Ascending aorta (tissue), 2 donors: ENCODE results near the gene INPP4A. TPM values are rescaled to one million over a fixed set of nuclear protein-coding genes. Genes with fewer than 3 reads are reported as not detected.

Experiments used
- DNase-seq, 2 donors: peaks; one replicate each; pipeline ENCODE4 v3.0.0-alpha.2; 2019; ENCODE audit warnings: low spot score in 2 of 2
- H3K27ac ChIP-seq, 2 donors: fragments of 200-600 bp; sonication (generic); one replicate each; pipeline ENCODE4 v1.5.1; 2016 to 2017; ENCODE audit warnings: mild to moderate bottlenecking in 1 of 2
- H3K27me3 ChIP-seq: fragments of 200-600 bp; sonication (generic); one replicate; pipeline ENCODE4 v1.5.1; 2017
- H3K36me3 ChIP-seq, 2 donors: fragments of 200-600 bp; sonication (generic); one replicate each; pipeline ENCODE4 v1.5.1; 2016
- H3K4me1 ChIP-seq, 2 donors: fragments of 200-600 bp; sonication (generic); one replicate each; pipeline ENCODE4 v1.5.1; 2016 to 2017; ENCODE audit warnings: mild to moderate bottlenecking in 1 of 2
- H3K4me3 ChIP-seq, 2 donors: fragments of 200-600 bp; sonication (generic); one replicate each; pipeline ENCODE4 v1.5.1; 2016 to 2017; ENCODE audit warnings: mild to moderate bottlenecking in 1 of 2
- H3K9me3 ChIP-seq, 2 donors: fragments of 200-600 bp; sonication (generic); one replicate each; pipeline ENCODE4 v1.5.1; 2016
- intact Hi-C: fragments of 100-400 bp; cut with DNase I; formaldehyde crosslinking; loops from one replicate; pipeline ENCODE4 v1.15.1; 2023
- total RNA-seq: library from RNA; depleted of rRNA; stranded (reverse); fragments of >200 nt; gene quantifications from one replicate; pipeline ENCODE4 v1.1.0, GENCODE V29; 2016
- TF ChIP-seq, protein P1 (sequence below), 3 experiments: fragments of 200-600 bp in 2 of 3; fragments of 450-650 bp in 1 of 3; sonication (generic) in 2 of 3; IDR thresholded peaks; one replicate each; pipeline ENCODE4 v1.5.1; 2016 to 2019; ENCODE audit warnings: antibody characterized with exemption in 3 of 3, mild to moderate bottlenecking in 1 of 3, moderate library complexity in 1 of 3

INPP4A gene
- total RNA-seq, 1 donor from 2014 or later: 52.8 TPM

DNA sequence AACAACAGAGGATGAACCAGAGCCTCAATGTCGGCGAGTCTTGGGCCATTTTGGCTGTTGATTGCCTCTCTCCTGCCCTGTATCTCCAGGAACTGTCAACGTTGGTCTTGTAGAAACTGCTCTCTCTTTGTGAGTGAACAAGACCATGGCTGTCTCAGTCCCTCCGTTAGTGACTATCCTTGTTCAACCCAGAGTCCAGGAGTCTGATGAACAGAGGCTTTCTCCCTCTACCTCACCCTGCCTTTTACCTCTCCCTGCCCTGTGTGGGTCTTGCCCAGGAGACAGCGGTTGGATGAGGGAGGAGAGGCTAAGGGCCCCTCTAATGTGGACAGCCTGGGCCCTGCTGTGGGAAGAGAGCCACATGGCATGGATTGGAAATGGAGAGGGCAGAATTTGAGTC, 32.8 kb downstream of the INPP4A start:
- intact Hi-C loops: no loop called here
- no peak for DNase-seq
- TF ChIP-seq, protein P1, sequence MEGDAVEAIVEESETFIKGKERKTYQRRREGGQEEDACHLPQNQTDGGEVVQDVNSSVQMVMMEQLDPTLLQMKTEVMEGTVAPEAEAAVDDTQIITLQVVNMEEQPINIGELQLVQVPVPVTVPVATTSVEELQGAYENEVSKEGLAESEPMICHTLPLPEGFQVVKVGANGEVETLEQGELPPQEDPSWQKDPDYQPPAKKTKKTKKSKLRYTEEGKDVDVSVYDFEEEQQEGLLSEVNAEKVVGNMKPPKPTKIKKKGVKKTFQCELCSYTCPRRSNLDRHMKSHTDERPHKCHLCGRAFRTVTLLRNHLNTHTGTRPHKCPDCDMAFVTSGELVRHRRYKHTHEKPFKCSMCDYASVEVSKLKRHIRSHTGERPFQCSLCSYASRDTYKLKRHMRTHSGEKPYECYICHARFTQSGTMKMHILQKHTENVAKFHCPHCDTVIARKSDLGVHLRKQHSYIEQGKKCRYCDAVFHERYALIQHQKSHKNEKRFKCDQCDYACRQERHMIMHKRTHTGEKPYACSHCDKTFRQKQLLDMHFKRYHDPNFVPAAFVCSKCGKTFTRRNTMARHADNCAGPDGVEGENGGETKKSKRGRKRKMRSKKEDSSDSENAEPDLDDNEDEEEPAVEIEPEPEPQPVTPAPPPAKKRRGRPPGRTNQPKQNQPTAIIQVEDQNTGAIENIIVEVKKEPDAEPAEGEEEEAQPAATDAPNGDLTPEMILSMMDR (IDR thresholded peaks at IDR 0.05): no peak
- Histone ChIP-seq H3K4me1 (peaks cover 0 to 16% of the 10 kb centered on the region in 2 donors), H3K27me3 (no peaks in the 10 kb centered on the region), H3K36me3 (no peaks in the 10 kb centered on the region), H3K4me3 (no peak overlapping the region), H3K27ac (no peak overlapping the region), H3K9me3 (no peaks in the 10 kb centered on the region)

DNA sequence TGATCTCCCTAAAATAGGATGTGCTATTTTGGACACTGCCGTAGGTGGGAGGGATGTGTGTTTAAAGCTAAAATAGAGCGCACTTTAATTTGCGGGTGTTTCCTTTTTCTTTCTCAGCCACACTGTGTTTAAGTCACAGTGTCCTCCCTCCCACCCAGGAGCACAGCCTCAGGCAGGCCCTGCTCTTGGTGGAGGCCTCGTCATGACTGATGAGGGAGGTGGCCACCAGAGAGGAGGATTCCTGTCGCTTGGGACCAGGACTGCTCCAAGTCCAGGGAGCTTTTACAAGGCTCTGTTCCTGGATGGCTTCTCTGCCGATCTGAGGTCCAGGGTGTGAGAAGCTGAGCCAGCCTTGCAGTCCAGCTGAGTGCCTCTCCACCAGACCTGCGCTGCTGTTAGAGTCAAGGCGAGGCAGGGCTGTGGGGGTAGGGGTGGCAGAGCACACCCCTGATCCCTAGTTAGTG, 33.5 kb downstream of the INPP4A start:
- intact Hi-C loops: no loop called here
- Histone ChIP-seq H3K4me1 (peaks cover 0 to 16% of the 10 kb centered on the region in 2 donors), H3K36me3 (no peaks in the 10 kb centered on the region), H3K27ac (no peak overlapping the region), H3K27me3 (no peaks in the 10 kb centered on the region), H3K9me3 (no peaks in the 10 kb centered on the region), H3K4me3 (no peak overlapping the region)
- TF ChIP-seq, protein P1 (IDR thresholded peaks at IDR 0.05): no peak
- DNase-seq: no peak

DNA sequence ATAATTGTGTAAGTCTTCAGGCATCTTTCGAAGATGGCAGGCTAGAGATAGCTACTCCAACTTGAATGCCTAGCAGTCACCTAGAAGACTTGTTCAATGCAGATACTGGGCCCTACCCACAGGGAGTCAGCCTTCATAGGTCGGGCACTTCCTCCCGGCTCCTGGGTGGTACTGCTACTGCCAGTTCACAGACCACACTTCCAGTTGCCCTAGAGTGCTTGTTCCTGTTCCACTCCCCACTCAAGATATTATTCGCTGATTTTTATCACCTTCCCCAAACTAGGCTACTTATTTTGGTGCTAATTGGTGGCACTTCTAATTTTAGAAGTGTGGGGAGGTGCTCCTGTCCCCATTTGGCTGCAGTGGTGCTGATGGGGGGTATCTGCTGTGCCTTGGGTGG, 34.2 kb downstream of the INPP4A start:
- Histone ChIP-seq H3K27me3 (no peaks in the 10 kb centered on the region), H3K36me3 (no peaks in the 10 kb centered on the region), H3K4me1 (peaks cover 0 to 16% of the 10 kb centered on the region in 2 donors), H3K27ac (no peak overlapping the region), H3K9me3 (no peaks in the 10 kb centered on the region), H3K4me3 (no peak overlapping the region)
- intact Hi-C loops: no loop called here
- TF ChIP-seq, protein P1 (IDR thresholded peaks at IDR 0.05): no peak
- DNase-seq: no peak

DNA sequence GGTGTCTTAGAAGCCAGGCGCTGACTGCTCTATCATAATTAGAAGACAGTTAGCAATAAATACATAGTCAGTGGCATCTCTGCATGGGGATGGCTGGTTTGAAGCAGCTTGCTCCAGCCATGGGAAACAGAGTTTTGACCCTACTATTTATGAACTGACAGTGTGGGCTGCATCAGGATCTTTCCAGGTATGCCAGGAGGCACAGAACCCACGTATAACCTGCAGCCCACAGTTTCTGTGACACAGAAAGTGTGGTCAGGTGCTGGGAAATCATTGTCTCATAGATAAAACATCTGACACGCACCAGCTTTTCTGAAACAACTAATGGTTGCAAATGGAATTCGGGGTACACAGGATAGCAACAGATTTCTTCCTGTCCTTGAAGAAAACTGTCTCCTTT, 34.7 kb downstream of the INPP4A start:
- Histone ChIP-seq H3K4me1 (peaks cover 0 to 16% of the 10 kb centered on the region in 2 donors), H3K4me3 (no peak overlapping the region), H3K27ac (no peak overlapping the region), H3K36me3 (no peaks in the 10 kb centered on the region), H3K9me3 (no peaks in the 10 kb centered on the region), H3K27me3 (no peaks in the 10 kb centered on the region)
- DNase-seq: no peak
- intact Hi-C loops: no loop called here
- TF ChIP-seq, protein P1 (IDR thresholded peaks at IDR 0.05): no peak

DNA sequence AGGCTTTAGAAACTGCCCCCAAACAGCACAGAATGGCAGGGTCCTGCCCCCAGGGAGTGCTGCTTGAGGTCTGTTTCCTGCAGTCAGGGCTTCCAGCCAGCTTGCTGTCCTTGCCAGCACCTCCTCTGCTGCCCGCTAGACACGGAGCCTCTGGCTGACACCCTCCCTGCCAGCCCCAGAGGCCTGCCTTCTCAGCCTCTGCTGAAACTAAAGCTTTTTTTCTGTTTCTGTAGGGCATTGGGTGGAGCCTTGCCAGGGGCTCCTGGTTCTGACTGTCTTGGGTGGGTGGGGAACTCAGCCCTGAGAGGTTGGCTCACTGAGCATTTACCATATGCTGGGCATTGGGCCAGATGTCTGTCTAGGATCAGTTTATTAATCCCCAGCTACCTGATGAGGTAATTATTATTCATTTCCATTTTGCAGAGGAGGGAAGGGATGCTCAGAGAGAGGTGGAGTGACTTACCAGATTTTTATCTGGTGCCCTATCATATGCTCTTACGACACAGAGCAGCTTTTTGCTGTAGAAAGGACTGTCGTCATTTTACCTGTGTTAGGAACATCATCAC, 35.4 kb downstream of the INPP4A start:
- intact Hi-C loops: no loop called here
- H3K4me3 ChIP-seq: no peak overlapping the region
- no peak overlapping the region for H3K27ac ChIP-seq
- no peak for DNase-seq
- H3K9me3 ChIP-seq: no peaks in the 10 kb centered on the region
- H3K27me3 ChIP-seq: no peaks in the 10 kb centered on the region
- TF ChIP-seq, protein P1 (IDR thresholded peaks at IDR 0.05): no peak
- no peaks in the 10 kb centered on the region for H3K36me3 ChIP-seq
- H3K4me1 ChIP-seq: peaks cover 0 to 16% of the 10 kb centered on the region in 2 donors

DNA sequence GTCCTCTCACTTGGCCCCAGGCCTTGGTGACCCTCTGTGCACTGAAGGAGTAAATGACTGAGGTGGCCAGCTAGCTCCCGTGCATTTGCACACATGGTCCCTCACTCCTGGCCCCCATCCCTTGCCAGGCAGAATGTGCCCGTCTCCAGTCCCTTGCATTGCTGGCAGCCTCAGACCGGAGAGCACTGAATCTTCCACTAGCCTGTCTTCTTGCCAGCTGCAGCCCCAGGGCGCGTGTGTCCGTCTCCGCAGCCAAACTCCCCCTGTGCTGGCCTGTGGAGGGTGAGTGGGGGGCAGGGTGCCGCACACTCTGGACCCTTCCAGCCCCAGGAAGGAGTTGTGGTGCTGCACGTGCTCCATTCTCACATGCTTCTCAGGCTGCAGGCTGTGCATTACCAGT, 35.9 kb downstream of the INPP4A start:
- no peak overlapping the region for H3K27ac ChIP-seq
- no peak for DNase-seq
- H3K36me3 ChIP-seq: no peaks in the 10 kb centered on the region
- TF ChIP-seq, protein P1 (IDR thresholded peaks at IDR 0.05): no peak
- peaks cover 0 to 16% of the 10 kb centered on the region in 2 donors for H3K4me1 ChIP-seq
- no peak overlapping the region for H3K4me3 ChIP-seq
- intact Hi-C loops: no loop called here
- no peaks in the 10 kb centered on the region for H3K9me3 ChIP-seq
- H3K27me3 ChIP-seq: no peaks in the 10 kb centered on the region
